T-helper 2 cell treated with Interferon-gamma antibody and Interleukin-4, amounts not matched to agents 100 ng/mL and 5 ng/mL, for 36 hours (primary cell): Measurements from ENCODE around the gene STXBP5. TPM values are rescaled to one million over a fixed set of nuclear protein-coding genes. Genes with fewer than 3 reads are reported as not detected.

ENCODE experiments used
- intact Hi-C: fragments of 100-400 bp; cut with micrococcal nuclease; formaldehyde crosslinking; loops from one replicate; pipeline ENCODE4 v1.15.1; 2023
- total RNA-seq: library from RNA; stranded (reverse); gene quantifications from 2 replicates; pipeline ENCODE4 v1.2.3, GENCODE V29; 2022

STXBP5 gene
- total RNA-seq, 1 donor from 2014 or later, result 19.6 TPM

DNA sequence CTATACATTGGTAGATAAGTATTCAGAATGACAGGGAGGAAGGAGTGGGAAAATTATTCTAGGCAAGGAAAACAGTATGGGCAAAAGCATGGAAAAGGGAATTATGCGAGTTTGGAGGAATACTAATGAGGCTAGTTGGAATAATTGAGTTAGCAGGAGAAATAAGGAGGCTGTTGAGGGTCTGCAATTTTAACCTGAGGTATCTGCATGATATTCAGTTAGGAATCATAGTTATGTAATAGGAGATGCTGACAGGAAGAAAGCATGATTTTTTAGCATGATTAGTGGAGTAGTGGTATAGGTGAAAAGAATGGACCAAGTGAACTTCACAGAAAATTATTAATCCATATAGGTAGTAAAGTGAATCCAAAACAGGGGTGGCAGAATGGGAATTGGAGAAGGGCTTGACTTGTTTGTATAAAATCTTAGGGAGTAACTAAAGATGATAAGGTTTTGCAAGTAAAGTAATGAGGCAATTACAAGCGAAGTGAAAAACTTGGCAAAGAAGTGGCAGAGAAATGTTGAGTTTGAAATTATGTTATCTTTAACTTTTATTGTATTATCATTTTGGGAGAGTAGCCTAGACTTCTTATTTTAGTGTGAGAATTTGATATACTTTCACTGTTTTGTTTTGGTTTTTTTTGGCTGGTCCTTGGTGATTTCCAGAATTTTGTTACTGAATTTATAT lies 5.7 kb downstream of the STXBP5 start:
- intact Hi-C loops, result loop anchor here (10.0 kb wide), 1 partner anchor 425 kb away; no protein-coding TSS in a partner anchor

DNA sequence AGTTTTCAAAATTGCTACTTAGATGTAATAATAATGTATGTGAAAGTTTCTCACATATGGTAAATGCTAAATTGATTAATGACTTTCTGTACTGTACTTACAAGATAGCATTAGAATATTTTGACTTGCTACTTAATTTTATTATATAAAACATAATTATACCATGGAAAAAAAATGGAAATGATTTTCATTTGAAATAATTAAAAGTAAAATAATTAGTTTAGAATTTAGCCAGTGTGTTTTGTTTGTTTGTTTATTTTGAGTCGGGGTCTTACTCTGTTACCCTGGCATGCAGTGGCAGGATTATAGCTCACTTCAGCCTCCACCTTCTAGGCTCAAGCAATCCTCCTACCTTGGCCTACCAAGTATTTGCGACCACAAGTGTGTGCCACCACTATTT lies 7.1 kb downstream of the STXBP5 start:
- intact Hi-C loops, result no loop called here

DNA sequence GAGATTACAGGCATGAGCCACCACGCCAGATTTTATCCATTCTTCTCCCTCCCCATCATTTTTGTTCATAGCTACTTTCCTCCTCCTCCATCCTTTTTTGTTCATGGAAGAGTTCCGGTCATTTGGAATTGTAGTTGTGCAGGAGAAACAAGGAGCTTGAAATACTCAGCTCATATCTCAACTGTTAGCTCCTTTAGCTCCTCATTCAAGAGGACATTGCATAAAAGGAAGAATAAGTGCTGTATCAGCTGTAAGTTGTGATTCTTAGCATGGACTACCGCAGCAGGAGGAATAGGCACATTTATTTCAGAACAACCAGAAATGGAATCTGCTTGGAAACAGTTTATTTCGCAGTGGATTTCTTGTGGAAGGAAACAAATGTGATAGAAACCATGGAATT lies 7.6 kb downstream of the STXBP5 start:
- intact Hi-C loops, result no loop called here

DNA sequence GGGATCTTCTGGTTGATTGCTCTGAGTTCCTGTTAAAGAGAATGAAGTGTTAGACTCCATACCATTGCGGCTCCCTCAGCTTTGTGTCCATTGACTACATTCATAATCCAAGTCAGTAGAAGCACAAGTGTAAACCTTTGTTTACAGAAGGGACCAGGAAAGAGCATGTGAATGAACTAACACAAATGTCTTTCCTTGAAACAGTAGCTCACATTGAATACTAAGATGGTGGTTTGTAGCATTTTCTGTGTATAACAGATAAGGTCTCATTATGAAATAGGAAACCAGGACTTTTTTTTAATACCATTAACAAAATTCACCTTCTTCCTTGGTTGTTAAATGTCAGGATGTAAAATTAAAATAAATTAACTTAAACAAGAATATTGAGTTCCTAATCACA lies 8.4 kb downstream of the STXBP5 start:
- intact Hi-C loops, result no loop called here

DNA sequence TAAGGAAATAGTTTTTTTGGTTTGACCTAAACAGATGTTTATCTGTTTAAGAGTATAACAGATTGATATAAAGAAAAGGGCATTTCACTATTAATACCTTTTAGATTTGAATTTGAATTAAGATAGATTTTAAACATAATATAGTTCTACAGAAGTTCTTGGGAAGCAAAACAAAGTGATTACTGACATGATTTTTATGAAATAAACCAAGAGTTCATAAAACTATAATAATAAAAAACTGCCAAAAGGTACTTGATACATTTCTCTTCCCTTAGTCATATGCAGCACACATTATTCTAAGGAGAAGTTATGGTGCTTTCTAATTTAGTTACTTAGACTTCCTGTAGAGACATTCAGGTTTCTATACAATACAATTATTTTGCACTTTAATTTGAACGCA lies 9.6 kb downstream of the STXBP5 start:
- intact Hi-C loops, result no loop called here

DNA sequence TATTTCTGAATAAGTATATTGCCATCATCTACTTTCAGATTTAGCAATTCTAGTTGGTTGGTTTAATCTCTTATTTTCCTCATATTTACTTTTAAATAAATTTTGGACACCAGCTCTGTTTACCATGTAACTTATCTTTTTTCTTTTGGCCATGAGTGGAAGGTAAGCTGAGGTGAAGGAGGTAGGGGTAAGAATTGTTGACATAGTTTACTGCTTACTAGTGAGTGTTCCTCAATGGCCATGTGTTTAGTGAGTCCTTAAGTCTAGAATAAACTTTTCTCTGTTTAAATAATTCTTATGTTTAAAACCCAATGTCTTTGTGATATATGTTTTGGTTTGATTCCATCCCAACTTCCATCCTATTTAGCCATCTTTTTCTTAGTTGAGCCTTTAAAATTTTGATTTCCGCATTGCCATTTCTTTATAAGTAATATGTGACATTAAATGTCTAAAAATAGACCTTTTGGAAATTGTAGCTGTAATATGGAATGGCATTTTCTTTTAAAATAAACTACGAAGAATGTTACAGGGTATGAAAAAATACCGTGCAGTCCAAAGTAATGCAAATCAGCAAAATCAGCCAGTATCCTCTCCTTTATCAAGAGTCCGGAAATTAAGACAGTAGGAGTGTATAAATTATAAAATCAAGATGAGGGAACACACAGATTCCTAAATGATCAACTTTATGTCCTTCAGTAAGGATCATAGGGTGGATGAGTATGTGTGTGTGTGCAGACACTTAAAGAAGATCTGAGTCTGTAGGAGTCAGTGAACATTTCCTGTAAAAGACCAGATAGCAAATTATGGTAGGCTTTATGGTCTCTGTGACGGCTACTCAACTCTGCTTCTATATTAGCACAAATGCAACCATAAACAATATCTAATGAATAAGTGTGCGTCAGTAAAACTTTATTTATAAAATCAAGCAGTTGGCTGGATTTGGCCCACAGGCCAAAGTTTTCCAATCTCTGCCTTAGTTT lies 10.3 kb downstream of the STXBP5 start:
- intact Hi-C loops, result no loop called here

DNA sequence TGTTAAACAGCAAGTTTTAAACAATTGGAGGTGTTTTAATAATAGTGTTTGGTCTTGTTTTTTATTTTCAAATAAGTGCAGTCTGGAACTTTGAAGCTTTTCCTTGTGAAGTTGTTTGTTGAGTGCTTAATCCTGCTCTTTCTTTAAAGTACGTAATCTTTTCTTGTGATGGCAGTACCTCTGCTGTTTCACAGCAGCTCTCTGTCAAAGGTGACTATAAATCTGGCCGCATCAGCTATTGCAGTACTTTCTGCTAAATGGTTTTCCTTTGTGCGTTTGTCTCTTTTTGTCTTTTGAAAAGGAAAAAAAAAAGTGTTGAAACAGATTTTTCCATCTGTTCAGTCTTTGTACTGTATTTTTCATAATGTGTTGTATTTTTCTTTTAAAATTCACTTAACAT lies 12.7 kb downstream of the STXBP5 start:
- intact Hi-C loops, result no loop called here

DNA sequence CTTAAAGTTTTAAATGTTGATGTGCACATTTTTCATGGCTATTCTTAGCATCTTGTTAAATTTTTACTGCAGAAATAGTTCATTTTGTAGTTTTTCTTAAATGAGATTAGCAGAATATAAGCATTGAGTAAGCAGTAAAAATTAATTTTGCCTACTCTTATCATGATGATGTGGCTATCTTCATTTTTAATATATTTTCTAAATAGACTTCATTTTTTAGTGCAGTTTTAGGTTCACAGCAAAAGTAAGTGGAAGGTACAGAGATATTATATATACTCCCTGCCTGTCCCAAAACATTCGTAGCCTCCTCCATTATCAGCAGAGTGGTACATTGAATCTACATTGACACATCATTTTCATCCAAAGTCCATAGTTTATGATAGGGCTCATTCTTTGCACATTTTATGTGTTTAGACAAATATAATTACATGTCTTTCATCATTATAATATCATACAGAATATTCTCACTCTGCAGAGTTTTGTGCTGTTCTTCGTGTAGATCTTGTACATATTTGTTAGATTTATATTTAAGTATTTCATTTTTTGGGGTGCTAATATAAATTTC lies 13.7 kb downstream of the STXBP5 start:
- intact Hi-C loops, result no loop called here

DNA sequence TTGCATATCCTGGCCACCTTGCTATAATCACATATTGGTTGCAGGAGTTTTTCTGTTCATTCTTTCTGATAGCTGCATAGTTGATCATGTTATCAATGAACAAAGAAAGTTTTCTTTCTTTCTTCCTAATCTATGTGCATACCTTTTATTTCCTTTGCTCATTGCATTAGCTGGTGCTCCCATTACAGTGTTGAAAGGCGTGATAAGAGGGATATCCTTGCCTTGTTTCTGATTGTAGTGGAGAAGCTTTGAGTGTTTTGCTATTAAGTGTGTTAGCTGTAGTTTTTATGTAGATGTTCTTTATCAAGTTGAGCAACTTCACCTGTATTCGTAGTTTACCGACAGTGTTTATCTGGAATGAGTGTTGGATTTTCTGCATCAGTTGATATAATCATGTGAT lies 14.6 kb downstream of the STXBP5 start:
- intact Hi-C loops, result no loop called here

DNA sequence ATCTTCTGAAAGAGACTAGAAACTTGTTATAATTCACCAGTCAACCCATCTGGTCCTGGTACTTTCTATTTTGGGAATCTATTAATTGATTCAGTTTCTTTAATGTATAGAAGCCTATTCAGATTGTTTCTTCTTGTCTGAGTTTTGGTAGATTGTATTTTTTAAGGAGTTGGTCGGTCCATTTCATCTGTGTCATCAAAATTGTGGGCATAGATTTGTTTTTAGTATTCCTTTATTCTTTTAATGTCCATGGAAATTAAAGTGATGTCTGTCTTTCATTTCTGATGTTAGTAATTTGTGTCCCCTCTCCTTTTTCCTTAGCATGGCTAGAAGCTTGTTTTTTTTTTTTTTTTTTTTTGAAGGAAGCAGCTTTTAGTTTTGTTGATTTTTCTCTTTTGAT lies 15.2 kb downstream of the STXBP5 start:
- intact Hi-C loops, result no loop called here

DNA sequence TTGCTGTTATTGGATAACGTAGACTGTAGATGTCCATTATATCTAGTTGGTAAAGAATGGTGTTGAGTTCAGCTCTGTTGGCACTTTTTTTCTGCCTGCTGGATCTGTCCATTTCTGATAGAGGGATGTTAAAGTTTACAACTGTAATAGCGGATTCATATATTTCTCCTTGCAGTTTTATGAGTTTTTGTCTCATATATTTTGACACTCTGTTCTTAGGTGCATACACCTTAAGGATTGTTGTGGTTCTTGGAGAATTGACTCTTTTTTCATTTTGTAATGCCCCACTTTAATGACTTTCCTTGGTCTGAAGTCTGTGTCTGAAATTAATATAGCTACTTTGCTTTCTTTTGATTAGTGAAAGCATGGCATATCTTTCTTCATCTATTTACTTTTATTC lies 16.1 kb downstream of the STXBP5 start:
- intact Hi-C loops, result loop anchor here (5.0 kb wide), 1 partner anchor 363 kb away; no protein-coding TSS in a partner anchor

DNA sequence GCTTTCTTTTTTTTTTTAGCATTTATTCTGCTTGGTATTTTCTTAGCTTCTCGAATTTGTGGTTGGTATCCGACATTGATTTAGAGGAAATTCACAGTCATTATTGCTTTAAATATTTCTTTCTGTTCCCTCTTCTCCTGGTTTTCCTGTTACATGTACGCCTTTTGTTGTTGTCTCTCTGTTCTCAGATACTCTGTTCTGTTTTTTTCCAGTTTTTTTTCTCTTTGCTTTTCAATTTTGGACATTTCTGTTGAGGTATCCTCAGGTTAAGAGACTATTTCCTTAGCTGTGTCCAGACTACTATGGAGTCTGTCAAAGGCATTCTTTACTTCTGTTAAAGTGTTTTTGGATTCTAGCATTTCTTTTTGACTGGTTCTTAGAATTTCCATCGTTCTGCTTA lies 17.5 kb downstream of the STXBP5 start:
- intact Hi-C loops, result loop anchor here (5.0 kb wide), 1 partner anchor 364 kb away; no protein-coding TSS in a partner anchor

DNA sequence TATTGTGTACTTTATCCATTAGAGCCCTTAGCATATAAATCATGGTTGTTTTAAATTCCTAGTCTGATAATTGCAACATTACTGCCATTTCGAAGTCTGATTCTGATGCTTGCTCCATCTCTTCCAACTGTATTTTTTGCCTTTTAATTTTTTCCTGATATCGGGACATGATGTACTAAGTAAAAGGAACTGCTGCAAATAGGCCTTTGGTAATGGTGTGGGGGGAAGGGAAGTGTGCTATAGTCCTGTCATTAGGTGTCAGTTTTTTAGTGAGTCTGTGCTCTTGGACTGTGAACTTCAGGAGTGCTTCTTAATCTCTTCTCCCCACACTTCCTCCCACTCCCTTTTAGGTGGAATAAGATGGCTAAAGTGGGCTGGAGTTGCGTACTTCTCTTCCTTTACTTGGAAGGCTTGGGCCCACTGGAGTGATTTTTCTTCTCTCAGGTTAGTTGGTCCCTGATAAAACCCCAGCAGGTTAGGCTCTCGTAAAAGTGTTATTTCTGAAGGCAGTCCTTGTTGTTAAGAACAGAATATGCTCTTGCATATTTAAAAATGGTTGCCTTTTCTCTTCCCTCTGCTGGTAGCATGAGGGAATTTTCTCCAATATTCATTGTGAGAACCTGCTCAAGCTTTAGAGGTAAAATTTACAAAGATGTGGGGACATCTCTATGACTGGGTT lies 18.1 kb downstream of the STXBP5 start:
- intact Hi-C loops, result loop anchor here (5.0 kb wide), 1 partner anchor 365 kb away; no protein-coding TSS in a partner anchor

DNA sequence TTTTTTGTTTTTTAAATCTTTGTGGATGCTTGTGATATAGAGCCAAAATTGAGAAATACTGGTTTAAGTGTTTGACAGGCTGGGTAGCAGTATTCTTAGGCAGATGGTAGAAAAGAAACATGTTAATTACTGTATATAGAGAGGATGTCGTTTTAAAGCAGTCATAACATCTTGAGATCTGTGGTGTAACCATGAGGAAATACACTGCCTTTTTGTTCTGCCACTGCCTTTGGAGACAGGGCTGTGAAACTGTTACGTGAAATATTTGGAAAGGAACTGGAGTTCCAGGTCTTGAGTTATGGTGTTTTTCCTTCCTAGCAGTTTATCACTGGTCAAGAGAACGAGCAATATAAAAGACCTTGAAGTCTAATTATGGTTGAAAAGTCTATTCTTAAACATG lies 19.5 kb downstream of the STXBP5 start:
- intact Hi-C loops, result loop anchor here (5.0 kb wide), 1 partner anchor 366 kb away; no protein-coding TSS in a partner anchor

DNA sequence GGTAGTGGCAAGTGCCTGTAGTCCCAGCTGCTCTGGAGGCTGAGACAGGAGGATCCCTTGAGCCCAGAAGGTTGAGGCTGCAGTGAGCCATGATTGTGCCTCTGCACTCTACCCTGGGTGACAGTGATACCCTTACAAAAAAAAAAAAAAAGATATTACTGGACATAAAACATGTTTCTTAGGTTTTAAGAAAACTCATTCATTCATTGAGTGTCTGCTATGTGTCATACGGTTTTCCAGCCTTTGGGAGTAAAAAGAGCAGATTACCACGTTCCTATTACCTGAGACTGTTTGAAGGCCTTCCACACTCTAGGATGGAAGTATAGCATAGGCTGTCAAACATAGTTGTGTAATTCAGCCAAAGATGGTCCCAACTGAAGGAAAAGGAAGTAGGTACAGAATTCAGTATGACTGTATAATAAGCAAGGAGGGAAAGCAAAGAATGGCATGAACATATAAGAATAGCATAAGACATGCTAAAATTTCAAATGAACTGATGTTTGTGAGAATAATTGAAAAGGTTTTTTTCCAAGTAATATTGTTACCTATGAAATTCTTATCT lies 22.0 kb downstream of the STXBP5 start:
- intact Hi-C loops, result no loop called here

DNA sequence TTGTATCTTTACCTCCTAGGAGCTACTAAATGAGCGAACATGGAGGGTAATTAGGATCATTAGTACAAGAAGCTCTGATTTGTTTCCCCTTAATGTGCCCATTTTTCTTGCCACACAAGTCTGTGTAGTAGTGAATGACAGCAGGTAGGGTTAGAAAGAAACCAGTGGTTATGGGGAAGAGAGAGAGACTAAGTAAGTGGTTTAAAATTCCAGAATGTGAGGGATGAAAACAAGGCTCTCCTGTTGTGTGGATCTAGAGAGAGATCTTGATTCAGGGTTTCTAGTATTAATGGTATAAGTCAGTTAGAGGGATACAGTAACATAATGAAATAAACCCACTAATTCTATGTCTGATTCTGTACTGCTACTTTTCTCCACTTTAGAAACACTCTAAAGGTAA lies 22.7 kb downstream of the STXBP5 start:
- intact Hi-C loops, result no loop called here

DNA sequence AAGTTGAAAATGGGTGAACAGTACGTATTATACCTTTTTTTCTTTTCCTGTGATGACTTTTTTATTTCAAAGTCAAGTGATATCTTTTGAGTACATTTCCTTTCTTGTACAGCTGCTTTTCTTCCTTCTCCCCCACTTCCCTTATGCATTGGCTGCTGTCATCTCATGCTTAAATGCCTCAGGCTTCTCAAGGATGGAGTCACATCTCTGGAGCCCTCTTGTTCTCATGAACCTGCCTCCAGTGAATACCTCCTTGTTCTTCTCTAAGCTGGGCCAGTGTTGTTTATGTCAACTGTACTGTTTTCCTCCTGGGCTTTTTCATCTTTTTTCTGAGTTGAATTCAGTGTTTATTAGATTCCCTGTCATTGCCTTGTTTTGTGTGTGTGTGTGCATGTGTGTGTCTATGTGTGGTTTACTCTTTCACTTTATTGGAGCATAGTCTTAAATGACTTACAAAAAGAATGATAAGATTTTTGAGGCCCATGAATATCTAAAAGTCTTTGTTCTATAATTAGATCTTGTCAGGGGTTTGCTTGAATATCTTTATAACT lies 23.6 kb downstream of the STXBP5 start:
- intact Hi-C loops, result no loop called here

DNA sequence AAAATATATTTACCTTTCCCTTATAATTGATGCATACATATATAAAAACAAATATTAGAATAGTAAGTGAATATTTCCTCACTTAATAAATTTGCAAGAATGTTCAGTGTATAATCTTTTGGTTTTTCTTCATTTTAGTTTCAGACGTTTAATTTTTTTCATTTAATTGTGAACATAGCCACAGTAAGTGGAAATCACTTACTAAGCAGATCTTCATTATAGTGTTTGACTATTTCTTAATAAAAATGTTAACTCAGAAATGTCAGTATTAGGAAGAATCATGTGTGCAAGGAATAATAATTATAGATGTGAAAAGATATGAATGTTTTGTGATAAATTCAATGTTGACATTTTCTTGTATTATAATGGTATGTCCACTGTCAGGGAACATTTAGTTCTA lies 27.4 kb downstream of the STXBP5 start:
- intact Hi-C loops, result no loop called here

DNA sequence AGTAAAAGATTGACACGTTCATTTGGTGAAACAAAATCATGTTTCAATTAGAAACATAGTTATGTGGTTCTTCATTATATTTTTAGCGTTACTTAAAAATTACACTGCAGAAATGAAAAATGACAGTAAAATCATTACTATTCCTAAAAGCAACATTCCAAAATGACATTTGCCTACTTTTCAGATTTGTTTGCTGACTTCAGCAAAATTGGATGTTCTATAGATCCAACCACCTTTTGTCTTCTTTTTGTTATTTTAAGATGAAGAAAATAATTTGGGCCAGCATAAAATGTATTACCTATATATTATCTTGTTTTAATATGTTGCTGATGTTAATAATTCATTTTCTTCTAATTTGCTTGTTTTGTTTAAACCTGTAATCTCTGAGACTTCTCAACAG lies 30.5 kb downstream of the STXBP5 start:
- intact Hi-C loops, result no loop called here

DNA sequence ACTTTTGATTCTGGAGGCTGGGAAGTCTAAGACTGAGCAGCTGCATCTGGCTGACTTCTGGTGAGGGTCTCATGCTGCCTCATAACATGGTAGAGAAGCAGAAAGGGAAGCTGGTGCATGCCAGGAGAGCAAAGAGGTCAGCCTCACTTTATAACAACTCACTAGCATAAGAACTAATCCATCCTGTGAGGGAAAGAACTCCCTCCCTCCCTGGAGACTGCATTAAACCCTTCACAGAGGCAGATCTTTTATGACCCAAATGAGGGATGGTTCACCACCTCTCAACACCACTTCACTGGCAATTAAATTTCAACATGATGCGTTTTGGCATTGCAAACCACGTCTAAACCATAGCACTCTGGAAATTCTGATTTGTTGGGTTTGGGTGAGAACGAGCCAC lies 33.9 kb downstream of the STXBP5 start:
- intact Hi-C loops, result no loop called here

DNA sequence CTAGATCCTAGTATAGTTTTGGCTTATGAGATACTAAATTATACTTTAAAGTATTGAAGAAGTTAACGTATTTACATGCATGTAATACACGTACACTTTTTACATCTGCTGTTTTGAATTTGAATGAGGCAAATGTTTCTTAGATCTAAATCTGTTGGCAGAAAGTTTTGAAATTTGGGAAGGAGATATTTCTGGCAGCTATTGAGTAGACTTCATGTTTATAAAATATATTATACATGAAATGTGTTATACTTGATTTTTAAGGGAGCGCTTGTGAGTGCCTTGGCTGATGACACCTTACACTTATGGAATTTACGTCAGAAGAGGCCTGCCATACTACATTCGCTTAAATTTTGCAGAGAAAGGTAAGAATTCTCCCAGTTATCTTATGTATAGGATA lies 34.7 kb downstream of the STXBP5 start:
- intact Hi-C loops, result no loop called here
